ENCODE measurements around the gene DTYMK. TPM values are rescaled to one million over a fixed set of nuclear protein-coding genes. Genes with fewer than 3 reads are reported as not detected.

Gene DTYMK
- total and polyA plus RNA-seq, 2 of the 4 experiments (the other 2 are of a cell fraction), result 31.7 to 50.1 TPM

DNA sequence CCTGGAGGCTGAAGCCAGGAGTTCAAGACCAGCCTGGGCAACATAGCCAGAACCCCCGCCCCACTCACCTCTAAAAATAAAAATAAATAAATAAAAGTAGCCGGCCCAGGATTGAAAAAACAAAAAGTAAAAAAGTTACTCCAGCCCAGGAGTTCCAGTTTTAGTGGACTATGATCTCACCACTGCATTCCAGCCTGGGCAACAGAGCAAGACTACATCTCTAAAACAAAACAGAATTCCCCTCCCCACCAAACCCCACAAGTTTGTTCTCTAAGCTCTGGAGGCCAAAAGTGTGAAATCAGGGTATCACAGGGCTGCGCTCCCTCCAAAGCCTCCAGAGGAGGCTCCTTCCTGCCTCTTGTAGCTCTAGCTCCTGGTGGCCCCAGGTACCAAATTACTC, 49.5 kb upstream of the DTYMK start (continued):
- TF ChIP-seq MAFK (IDR thresholded peaks at IDR 0.05; ENCODE audit: low read depth, low read length), result no peak
- no peak for TF ChIP-seq POLR2A (IDR thresholded peaks at IDR 0.05; ENCODE audit: low read depth, low read length)
- TF ChIP-seq RAD21 (IDR thresholded peaks at IDR 0.05; ENCODE audit: low read length), result no peak
- no peak for TF ChIP-seq CEBPB (IDR thresholded peaks at IDR 0.05; ENCODE audit: low read depth, low read length)
- TF ChIP-seq RCOR1 (IDR thresholded peaks at IDR 0.05; ENCODE audit: insufficient replicate concordance, low read length), result no peak

DNA sequence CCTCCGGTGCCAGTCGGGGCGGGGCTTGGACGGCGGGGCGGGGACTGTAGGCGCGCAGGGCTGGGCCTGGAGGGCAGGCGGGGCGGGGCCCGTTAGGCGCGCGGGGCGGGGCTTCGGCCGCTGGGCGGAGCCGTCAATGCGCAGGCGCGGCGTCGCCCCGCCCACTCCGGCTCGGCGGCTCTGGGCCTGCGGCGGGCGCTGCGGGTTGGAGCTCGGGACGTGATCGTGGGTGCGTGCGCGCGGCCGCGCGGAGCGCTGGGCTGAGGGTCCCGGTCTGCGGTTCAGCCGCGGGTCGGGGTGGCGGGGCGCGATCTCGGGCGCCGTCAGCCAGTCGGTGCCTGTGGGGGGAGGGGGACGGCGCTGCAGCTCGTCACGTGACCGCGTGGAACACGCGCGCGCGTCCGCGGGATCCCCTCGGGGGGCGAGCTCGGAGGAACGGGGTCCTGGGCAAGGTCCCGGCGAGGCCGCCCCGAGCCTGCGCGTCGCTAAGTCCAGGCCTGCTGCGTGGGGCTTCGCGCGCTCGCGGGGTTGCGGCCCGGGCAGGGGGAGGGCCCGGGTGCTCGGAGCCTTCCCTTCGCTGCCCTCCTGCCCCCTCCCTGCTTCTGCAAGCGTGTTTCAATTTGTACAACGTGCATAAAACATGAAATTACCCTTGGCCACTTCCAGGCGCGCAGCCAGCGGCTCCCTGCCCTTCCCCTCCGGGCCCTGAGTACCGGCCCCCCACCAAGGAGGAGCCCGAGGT, 48.0 kb upstream of the DTYMK start, which contains the start of gene D2HGDH:
TSS of gene D2HGDH (plus strand) at position 164 of the 742 bp plus-strand sequence. CDS start 595 bp downstream, outside the sequence.
- Histone ChIP-seq H4K91ac (ENCODE audit: insufficient read depth, low read depth, low read length) (peak within 1 kb of the TSS; percentile 34; the same call in 1 of the 2 replicates), H3K14ac (replicated peaks; ENCODE audit: low read depth, low read length) (peak within 1 kb of the TSS; percentile 16), H2AFZ (replicated peaks; ENCODE audit: low read length, poor library complexity) (peak within 1 kb of the TSS; percentile 94), H3K27me3 (ENCODE audit: control insufficient read depth, insufficient read depth, low read length) (no peaks in the 10 kb centered on the region), H3K36me3 (ENCODE audit: control insufficient read depth, insufficient read depth, low read length) (peaks cover 6% of the 10 kb centered on the region; the same call in 1 of the 2 replicates), H4K5ac (ENCODE audit: low read depth, low read length) (peak within 1 kb of the TSS; percentile 93), H3K27ac (ENCODE audit: insufficient read depth, low read length) (peak within 1 kb of the TSS; percentile 92), H3K9me1 (ENCODE audit: insufficient read depth, low read length) (no peaks in the 10 kb centered on the region), H2BK20ac (ENCODE audit: low read depth, low read length) (no peak within 1 kb of the TSS), H2BK5ac (ENCODE audit: low read depth, low read length, poor library complexity, severe bottlenecking) (peak within 1 kb of the TSS; percentile 85), H3K18ac (ENCODE audit: low read depth, low read length) (no peak within 1 kb of the TSS; the same call in 1 of the 2 replicates), H2AK9ac (replicated peaks; ENCODE audit: low read depth, low read length, poor library complexity) (peak within 1 kb of the TSS; percentile 94), H3K4ac (ENCODE audit: low read depth, low read length) (peak within 1 kb of the TSS; percentile 66), H3K23ac (ENCODE audit: low read depth, low read length) (peak within 1 kb of the TSS; percentile 56; the same call in 1 of the 2 replicates), H2BK15ac (ENCODE audit: low read depth, low read length) (no peak within 1 kb of the TSS; the same call in 2 of the 3 replicates), H2AK5ac (ENCODE audit: low read depth, low read length) (peak within 1 kb of the TSS; percentile 56), H3K4me2 (ENCODE audit: low read depth, low read length) (peak within 1 kb of the TSS; percentile 78), H3K4me3 (ENCODE audit: insufficient read depth, low read depth, low read length) (peak within 1 kb of the TSS; percentile 98), H2BK120ac (ENCODE audit: low read depth, low read length) (no peak within 1 kb of the TSS), H4K20me1 (ENCODE audit: insufficient read depth, low read length) (peaks cover 22% of the 10 kb centered on the region), H3K79me1 (ENCODE audit: low read depth in 1 of 2, low read length in 2 of 2) (peaks cover 10 to 23% of the 10 kb centered on the region in 2 experiments), H3K4me1 (ENCODE audit: control insufficient read depth, insufficient read depth, low read length) (peaks cover 3% of the 10 kb centered on the region), H3K9me3 (ENCODE audit: control insufficient read depth, insufficient read depth, low read length) (no peaks in the 10 kb centered on the region), H4K8ac (ENCODE audit: low read depth in 2 of 2, low read length in 2 of 2) (peak within 1 kb of the TSS; percentile 75 to 83; a peak in 3 of 4 replicates), H3K56ac (ENCODE audit: extremely low read depth, insufficient read depth, low read length) (no peak within 1 kb of the TSS), H3K9ac (ENCODE audit: low read depth, low read length) (peak within 1 kb of the TSS; percentile 70)
- ATAC-seq (ENCODE audit: low read depth) (peak; percentile 97), DNase-seq (peak; percentile 67)
- ChIA-PET POLR2A (ENCODE audit: unreplicated experiment) (no interaction called here), CTCF (interaction anchor here (0.6 kb wide), 1 partner anchor 47 kb away, joined by 3 read pairs; no protein-coding TSS in a partner anchor)
- in situ Hi-C loops (cut with MboI; ENCODE audit: low sequenced_read_pairs), result no loop called here
- BruUV-seq (replicated peaks), result no TSS peak
- 0% methylated on average over 34 of the region's 98 CpGs; no CpG with 5 or more reads in 1 of the 2 experiments for WGBS, 2 experiments (ENCODE audit: extremely low coverage in 2 of 2, insufficient read length in 1 of 2)
- dilution Hi-C loops (cut with HindIII; ENCODE audit: low sequenced_read_pairs, unreplicated experiment), result no loop called here
- intact Hi-C loops (cut with micrococcal nuclease), result loop anchor here (2.0 kb wide), 1 partner anchor 70 kb away; no protein-coding TSS in a partner anchor
- TF ChIP-seq POLR2A (IDR thresholded peaks at IDR 0.05; ENCODE audit: low read depth, low read length) (peak; percentile 47), FOS (IDR thresholded peaks at IDR 0.05; ENCODE audit: low read depth, low read length) (no peak), SMC3 (IDR thresholded peaks at IDR 0.05; ENCODE audit: low read depth, low read length) (no peak), MAFK (IDR thresholded peaks at IDR 0.05; ENCODE audit: low read depth, low read length) (no peak), CEBPB (IDR thresholded peaks at IDR 0.05; ENCODE audit: low read depth, low read length) (no peak), NFE2L2 (IDR thresholded peaks at IDR 0.05; ENCODE audit: low read depth, low read length) (no peak), RCOR1 (IDR thresholded peaks at IDR 0.05; ENCODE audit: insufficient replicate concordance, low read length) (no peak), RAD21 (IDR thresholded peaks at IDR 0.05; ENCODE audit: low read length) (no peak)
- TF ChIP-seq, protein P1, sequence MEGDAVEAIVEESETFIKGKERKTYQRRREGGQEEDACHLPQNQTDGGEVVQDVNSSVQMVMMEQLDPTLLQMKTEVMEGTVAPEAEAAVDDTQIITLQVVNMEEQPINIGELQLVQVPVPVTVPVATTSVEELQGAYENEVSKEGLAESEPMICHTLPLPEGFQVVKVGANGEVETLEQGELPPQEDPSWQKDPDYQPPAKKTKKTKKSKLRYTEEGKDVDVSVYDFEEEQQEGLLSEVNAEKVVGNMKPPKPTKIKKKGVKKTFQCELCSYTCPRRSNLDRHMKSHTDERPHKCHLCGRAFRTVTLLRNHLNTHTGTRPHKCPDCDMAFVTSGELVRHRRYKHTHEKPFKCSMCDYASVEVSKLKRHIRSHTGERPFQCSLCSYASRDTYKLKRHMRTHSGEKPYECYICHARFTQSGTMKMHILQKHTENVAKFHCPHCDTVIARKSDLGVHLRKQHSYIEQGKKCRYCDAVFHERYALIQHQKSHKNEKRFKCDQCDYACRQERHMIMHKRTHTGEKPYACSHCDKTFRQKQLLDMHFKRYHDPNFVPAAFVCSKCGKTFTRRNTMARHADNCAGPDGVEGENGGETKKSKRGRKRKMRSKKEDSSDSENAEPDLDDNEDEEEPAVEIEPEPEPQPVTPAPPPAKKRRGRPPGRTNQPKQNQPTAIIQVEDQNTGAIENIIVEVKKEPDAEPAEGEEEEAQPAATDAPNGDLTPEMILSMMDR (conservative IDR thresholded peaks at IDR 0.05; ENCODE audit: low read depth, low read length), result no peak
- TF ChIP-seq, protein P2, sequence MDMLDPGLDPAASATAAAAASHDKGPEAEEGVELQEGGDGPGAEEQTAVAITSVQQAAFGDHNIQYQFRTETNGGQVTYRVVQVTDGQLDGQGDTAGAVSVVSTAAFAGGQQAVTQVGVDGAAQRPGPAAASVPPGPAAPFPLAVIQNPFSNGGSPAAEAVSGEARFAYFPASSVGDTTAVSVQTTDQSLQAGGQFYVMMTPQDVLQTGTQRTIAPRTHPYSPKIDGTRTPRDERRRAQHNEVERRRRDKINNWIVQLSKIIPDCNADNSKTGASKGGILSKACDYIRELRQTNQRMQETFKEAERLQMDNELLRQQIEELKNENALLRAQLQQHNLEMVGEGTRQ (IDR thresholded peaks at IDR 0.05; ENCODE audit: low read depth, low read length), result peak; percentile 92
- TF ChIP-seq, protein P3, sequence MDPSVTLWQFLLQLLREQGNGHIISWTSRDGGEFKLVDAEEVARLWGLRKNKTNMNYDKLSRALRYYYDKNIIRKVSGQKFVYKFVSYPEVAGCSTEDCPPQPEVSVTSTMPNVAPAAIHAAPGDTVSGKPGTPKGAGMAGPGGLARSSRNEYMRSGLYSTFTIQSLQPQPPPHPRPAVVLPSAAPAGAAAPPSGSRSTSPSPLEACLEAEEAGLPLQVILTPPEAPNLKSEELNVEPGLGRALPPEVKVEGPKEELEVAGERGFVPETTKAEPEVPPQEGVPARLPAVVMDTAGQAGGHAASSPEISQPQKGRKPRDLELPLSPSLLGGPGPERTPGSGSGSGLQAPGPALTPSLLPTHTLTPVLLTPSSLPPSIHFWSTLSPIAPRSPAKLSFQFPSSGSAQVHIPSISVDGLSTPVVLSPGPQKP (IDR thresholded peaks at IDR 0.05; ENCODE audit: borderline replicate concordance, low read depth, low read length), result no peak
